ENCODE data around the gene PPP2R5B. TPM values are rescaled to one million over a fixed set of nuclear protein-coding genes. Genes with fewer than 3 reads are reported as not detected.

PPP2R5B gene
- total RNA-seq, 2 experiments from 2014 or later, result 20.2 to 21.2 TPM

DNA sequence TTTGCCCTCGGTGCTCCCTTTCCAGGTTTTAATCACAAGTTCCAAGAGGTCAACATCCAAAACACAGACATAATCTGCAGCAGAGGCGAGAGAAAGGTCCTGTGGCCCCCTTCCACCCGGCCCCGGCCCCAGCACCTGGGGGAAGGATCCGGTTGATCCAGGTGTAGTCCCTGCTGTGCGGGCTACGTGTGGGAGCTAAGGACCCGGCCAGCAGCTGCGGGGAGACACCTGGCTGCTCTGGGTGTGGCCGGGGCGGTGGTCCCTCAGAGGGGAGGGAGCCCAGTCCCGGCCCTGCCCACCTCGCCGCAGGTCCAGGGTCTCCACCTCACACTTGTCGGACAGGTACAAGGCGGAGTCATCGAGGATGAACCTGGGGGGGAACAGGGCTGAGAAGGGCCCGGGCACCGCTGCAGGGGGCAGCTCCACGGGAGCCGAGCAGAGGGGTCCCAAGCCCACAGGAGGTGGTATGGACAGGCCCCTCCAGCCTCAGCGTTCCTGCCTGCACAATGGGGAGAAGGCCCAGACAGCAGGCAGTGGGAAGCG is 21.1 kb upstream of the PPP2R5B start:
- TF ChIP-seq, protein P1, sequence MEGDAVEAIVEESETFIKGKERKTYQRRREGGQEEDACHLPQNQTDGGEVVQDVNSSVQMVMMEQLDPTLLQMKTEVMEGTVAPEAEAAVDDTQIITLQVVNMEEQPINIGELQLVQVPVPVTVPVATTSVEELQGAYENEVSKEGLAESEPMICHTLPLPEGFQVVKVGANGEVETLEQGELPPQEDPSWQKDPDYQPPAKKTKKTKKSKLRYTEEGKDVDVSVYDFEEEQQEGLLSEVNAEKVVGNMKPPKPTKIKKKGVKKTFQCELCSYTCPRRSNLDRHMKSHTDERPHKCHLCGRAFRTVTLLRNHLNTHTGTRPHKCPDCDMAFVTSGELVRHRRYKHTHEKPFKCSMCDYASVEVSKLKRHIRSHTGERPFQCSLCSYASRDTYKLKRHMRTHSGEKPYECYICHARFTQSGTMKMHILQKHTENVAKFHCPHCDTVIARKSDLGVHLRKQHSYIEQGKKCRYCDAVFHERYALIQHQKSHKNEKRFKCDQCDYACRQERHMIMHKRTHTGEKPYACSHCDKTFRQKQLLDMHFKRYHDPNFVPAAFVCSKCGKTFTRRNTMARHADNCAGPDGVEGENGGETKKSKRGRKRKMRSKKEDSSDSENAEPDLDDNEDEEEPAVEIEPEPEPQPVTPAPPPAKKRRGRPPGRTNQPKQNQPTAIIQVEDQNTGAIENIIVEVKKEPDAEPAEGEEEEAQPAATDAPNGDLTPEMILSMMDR (IDR thresholded peaks at IDR 0.05), result no peak
- Mint-ChIP-seq H3K36me3 (ENCODE audit: low read depth) (peaks cover 8% of the 10 kb centered on the region), H3K4me3 (no peak overlapping the region), H3K9me3 (no peaks in the 10 kb centered on the region), H3K4me1 (ENCODE audit: low read depth) (peaks cover 10% of the 10 kb centered on the region), H3K27me3 (no peaks in the 10 kb centered on the region), H3K27ac (no peak overlapping the region)
- POLR2A ChIA-PET, result interaction anchor here (0.6 kb wide), 1 partner anchor 94 kb away, joined by 5 read pairs; no protein-coding TSS in a partner anchor
- CTCF ChIA-PET, result no interaction called here
- ATAC-seq, result no peak
- no peak for DNase-seq
- intact Hi-C loops (cut with micrococcal nuclease), result no loop called here

DNA sequence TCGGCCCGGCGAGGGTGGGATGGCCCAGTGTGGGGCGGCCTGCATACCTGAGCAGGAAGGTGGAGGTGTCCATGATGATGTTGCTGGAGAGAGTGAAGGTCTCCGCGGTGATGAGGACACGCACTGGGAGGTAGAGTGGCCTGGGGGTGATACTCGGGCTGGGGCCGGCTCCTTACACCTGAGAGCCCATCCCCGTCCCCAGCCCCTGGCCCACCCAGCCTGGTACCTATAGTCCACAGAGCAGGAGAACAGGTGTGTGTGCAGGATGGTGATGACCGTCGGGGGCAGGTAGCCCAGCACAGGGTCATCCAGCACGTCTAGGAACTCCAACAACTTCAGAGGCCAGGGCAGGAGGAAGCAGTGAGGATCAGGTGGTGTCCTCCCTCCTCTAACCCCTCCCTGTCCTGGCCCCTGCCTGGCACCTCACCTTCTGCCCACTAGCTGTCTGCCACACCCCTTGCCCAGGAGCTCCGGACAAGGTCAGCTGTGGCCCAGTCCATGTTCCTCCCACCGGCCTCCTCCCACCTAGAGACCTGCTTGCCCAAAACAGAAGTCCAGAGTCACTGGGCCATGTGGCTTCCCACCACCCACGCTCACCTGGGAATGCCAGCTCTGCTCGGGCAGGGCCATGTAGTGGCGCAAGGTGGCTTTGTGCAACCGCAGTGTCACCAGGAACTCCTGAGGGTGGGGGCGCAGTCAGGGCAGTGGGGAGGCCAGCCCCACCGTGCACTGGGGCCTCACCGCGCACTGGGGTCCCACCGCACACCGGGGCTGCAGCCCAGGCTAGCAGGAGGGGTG is 18.8 kb upstream of the PPP2R5B start:
- H3K36me3 Mint-ChIP-seq (ENCODE audit: low read depth), result peaks cover 6% of the 10 kb centered on the region
- POLR2A ChIA-PET, result no interaction called here
- TF ChIP-seq, protein P1 (IDR thresholded peaks at IDR 0.05), result no peak
- no peaks in the 10 kb centered on the region for H3K9me3 Mint-ChIP-seq
- DNase-seq, result no peak
- H3K4me1 Mint-ChIP-seq (ENCODE audit: low read depth), result peaks cover 4% of the 10 kb centered on the region
- intact Hi-C loops (cut with micrococcal nuclease), result no loop called here
- CTCF ChIA-PET, result interaction anchor here (1.4 kb wide), 1 partner anchor 12 kb away, joined by 8 read pairs; no protein-coding TSS in a partner anchor
- H3K27ac Mint-ChIP-seq, result no peak overlapping the region
- H3K4me3 Mint-ChIP-seq, result no peak overlapping the region
- ATAC-seq, result no peak
- H3K27me3 Mint-ChIP-seq, result no peaks in the 10 kb centered on the region

DNA sequence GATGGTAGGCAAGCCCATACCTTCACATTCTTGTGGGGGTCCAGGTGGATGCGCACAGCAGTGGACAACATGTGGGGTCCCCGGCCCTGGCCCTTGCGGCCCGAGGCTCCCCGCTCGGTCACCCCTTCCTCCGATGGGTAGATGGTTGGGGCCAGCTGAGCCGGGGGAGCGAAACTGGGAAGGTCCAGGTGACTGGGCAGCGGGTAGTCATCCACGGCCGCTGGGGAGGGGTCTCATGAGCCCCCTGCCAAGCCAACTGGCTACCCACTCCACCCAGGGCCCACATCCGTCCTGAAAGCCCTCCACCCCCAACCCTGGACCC is 18.2 kb upstream of the PPP2R5B start:
- no peak overlapping the region for H3K4me3 Mint-ChIP-seq
- H3K4me1 Mint-ChIP-seq (ENCODE audit: low read depth), result peaks cover 3% of the 10 kb centered on the region
- POLR2A ChIA-PET, result no interaction called here
- ATAC-seq (no peak), DNase-seq (no peak)
- peaks cover 7% of the 10 kb centered on the region for H3K36me3 Mint-ChIP-seq (ENCODE audit: low read depth)
- intact Hi-C loops (cut with micrococcal nuclease), result no loop called here
- TF ChIP-seq, protein P1 (IDR thresholded peaks at IDR 0.05), result no peak
- H3K27me3 Mint-ChIP-seq, result no peaks in the 10 kb centered on the region
- no peak overlapping the region for H3K27ac Mint-ChIP-seq
- H3K9me3 Mint-ChIP-seq, result no peaks in the 10 kb centered on the region
- CTCF ChIA-PET, result interaction anchor here (1.4 kb wide), 1 partner anchor 13 kb away, joined by 8 read pairs; no protein-coding TSS in a partner anchor

DNA sequence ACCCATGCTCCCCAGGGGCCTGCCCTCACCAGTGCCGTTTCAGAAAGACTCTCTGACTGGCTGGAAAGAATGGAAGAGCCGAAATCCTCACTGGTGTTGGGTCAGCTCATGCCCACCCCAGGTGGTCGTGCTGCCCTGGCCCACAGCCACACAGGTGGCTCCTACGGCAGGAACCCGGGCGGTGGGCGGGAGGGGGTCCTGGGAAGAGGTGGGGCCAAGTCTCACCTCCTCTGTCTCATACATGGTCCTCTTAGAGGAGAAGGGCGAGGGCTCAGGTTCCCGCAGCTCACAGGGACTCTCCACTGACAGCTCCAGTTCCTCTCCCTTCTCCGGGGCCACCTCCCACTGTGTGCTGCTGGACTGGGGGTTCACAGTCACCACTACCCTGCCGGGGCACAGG is 15.7 kb upstream of the PPP2R5B start:
- H3K36me3 Mint-ChIP-seq (ENCODE audit: low read depth), result peaks cover 5% of the 10 kb centered on the region
- ATAC-seq (no peak), DNase-seq (no peak)
- H3K27me3 Mint-ChIP-seq, result no peaks in the 10 kb centered on the region
- ChIA-PET CTCF (no interaction called here), POLR2A (no interaction called here)
- no peak overlapping the region for H3K4me3 Mint-ChIP-seq
- no peaks in the 10 kb centered on the region for H3K4me1 Mint-ChIP-seq (ENCODE audit: low read depth)
- H3K27ac Mint-ChIP-seq, result no peak overlapping the region
- TF ChIP-seq, protein P1 (IDR thresholded peaks at IDR 0.05), result no peak
- intact Hi-C loops (cut with micrococcal nuclease), result no loop called here
- H3K9me3 Mint-ChIP-seq, result no peaks in the 10 kb centered on the region

DNA sequence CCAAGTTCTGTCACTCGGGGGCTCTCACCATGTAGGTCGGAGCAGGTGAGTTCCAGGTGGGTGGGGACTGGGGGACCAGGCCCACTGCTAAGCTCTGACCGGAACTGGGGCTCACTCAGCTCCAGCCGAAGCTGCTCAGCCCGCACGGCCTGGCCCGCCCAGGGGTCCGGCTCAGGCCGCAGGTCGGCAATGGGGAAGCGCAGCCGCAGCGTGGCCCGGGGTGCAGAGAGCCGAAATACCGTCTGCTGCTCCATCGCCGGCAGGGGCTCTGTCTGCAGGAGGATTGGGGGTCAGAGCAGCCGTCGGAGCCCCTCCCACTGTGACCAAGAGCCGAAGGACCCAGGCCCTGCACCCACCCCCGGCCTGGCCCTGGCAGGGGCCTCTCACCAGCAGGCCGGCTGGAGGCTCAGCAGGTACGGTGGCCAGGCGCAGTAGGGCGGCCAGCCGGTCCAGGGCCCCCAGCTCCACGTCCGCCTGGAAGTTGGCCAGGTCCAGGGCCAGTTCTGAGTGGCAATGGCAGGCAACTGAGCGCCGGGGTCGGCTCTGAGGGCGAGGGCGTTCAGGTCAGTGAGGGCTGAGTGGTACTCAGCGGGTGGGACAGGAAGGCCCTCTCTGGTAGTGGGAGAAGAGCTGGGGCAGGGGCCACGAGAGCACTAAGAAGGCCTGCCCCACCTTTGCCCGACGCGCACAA is 14.7 kb upstream of the PPP2R5B start:
- Mint-ChIP-seq H3K36me3 (ENCODE audit: low read depth) (peaks cover 5% of the 10 kb centered on the region), H3K27me3 (no peaks in the 10 kb centered on the region), H3K4me1 (ENCODE audit: low read depth) (peaks cover 3% of the 10 kb centered on the region), H3K27ac (no peak overlapping the region), H3K9me3 (no peaks in the 10 kb centered on the region), H3K4me3 (no peak overlapping the region)
- DNase-seq, result no peak
- intact Hi-C loops (cut with micrococcal nuclease), result no loop called here
- POLR2A ChIA-PET, result interaction anchor here (1.0 kb wide), 1 partner anchor 134 kb away, joined by 3 read pairs; no protein-coding TSS in a partner anchor
- TF ChIP-seq, protein P1 (IDR thresholded peaks at IDR 0.05), result no peak
- CTCF ChIA-PET, result interaction anchor here (0.7 kb wide), 1 partner anchor 15 kb away, joined by 3 read pairs; no protein-coding TSS in a partner anchor
- ATAC-seq, result no peak
